Germinal center (tissue), 1 donor: ENCODE measurements around the gene GPR42.
"Not testable (repeated sequence)": the region's sequence is repeated elsewhere in the genome, so short reads cannot be mapped to it uniquely, and the experiment has no call there.

ENCODE experiments used
- DNase-seq: peaks from one replicate; pipeline ENCODE4 v3.0.0; 2012; ENCODE audit warnings: mixed read lengths, low spot score

Gene GPR42

GRCh38 chr19:35347171-35347929 is 23.5 kb upstream of the GPR42 start, which contains the start of gene FFAR1:
FFAR1 (plus strand) TSS chr19:35347902; CDS start chr19:35351552, 3,650 bp downstream.
- peak; percentile 79 for DNase-seq

GRCh38 chr19:35347930-35348298 is 23.0 kb upstream of the GPR42 start:
- DNase-seq: no peak

GRCh38 chr19:35348911-35349611 is 21.8 kb upstream of the GPR42 start:
- peak; percentile 61 for DNase-seq

GRCh38 chr19:35349614-35350521 is 21.0 kb upstream of the GPR42 start:
- DNase-seq: no peak

- peak; percentile 18 for DNase-seq
These were observed 20.3 kb upstream of the GPR42 start for GRCh38 chr19:35350591-35350990.

GRCh38 chr19:35351411-35352176 is 19.3 kb upstream of the GPR42 start:
- no peak for DNase-seq

GRCh38 chr19:35352177-35352447 is 18.8 kb upstream of the GPR42 start:
- DNase-seq: no peak

- peak; percentile 81 for DNase-seq
These were observed 18.2 kb upstream of the GPR42 start for GRCh38 chr19:35352448-35353304.

- DNase-seq: no peak
These were observed 17.2 kb upstream of the GPR42 start for GRCh38 chr19:35353635-35354034.

GRCh38 chr19:35354898-35355297 is 16.0 kb upstream of the GPR42 start:
- no peak for DNase-seq

- no peak for DNase-seq
These were observed 14.9 kb upstream of the GPR42 start for GRCh38 chr19:35355791-35356460.

GRCh38 chr19:35357867-35358573 is 12.8 kb upstream of the GPR42 start, which contains the start of gene FFAR3:
FFAR3 (plus strand) TSS chr19:35358460; CDS start chr19:35358891, 431 bp downstream.
- no peak for DNase-seq

GRCh38 chr19:35358834-35359233 is 12.0 kb upstream of the GPR42 start:
- DNase-seq: not testable (repeated sequence)

GRCh38 chr19:35359395-35359794 is 11.5 kb upstream of the GPR42 start:
- not testable (repeated sequence) for DNase-seq

GRCh38 chr19:35360081-35360480 is 10.8 kb upstream of the GPR42 start:
- not testable (repeated sequence) for DNase-seq

- no peak for DNase-seq
These were observed 9.9 kb upstream of the GPR42 start for GRCh38 chr19:35360880-35361420.

GRCh38 chr19:35362261-35363000 is 8.4 kb upstream of the GPR42 start:
- no peak for DNase-seq

- DNase-seq: no peak
These were observed 7.8 kb upstream of the GPR42 start for GRCh38 chr19:35363001-35363590.
